Kidney (tissue), 14 donors: Measurements from ENCODE around the gene CDKN2AIPNL. TPM values are rescaled to one million over a fixed set of nuclear protein-coding genes. Genes with fewer than 3 reads are reported as not detected.

ENCODE experiments used
- DNase-seq, 5 donors: peaks; one replicate each; pipeline ENCODE4 v3.0.0-alpha.2; 2013 to 2020
- FAIRE-seq: peaks from 2 replicates; lab custom pipeline; 2012; peaks lifted over from hg19 to GRCh38; lab: Jason Lieb, UNC
- H3K27ac ChIP-seq, 2 donors: one replicate each; pipeline ENCODE4 v1.7.0; 2013; ENCODE audit warnings: low read depth in 2 of 2, low read length in 2 of 2, inconsistent platforms in 1 of 2
- H3K27me3 ChIP-seq: one replicate; pipeline ENCODE4 v1.7.1; 2013; ENCODE audit warnings: low read length, inconsistent platforms; ENCODE audit not compliant: control insufficient read depth, insufficient read depth
- H3K36me3 ChIP-seq, 3 donors: one replicate each; pipeline versions ENCODE4 v1.7.0 to v1.7.1; 2013; ENCODE audit warnings: low read length in 3 of 3, control low read depth in 1 of 3, inconsistent platforms in 1 of 3; ENCODE audit not compliant: insufficient read depth in 3 of 3, control insufficient read depth in 2 of 3
- H3K4me1 ChIP-seq, 3 donors: one replicate each; pipeline versions ENCODE4 v1.7.0 to v1.7.1; 2013; ENCODE audit warnings: low read length in 3 of 3, inconsistent platforms in 1 of 3, low read depth in 1 of 3; ENCODE audit not compliant: control insufficient read depth in 2 of 3, insufficient read depth in 2 of 3
- H3K4me3 ChIP-seq, 3 donors: one replicate each; pipeline versions ENCODE4 v1.7.0 to v1.8.1; 2013; ENCODE audit warnings: low read length in 3 of 3, control low read depth in 1 of 3, inconsistent platforms in 1 of 3
- H3K9ac ChIP-seq, 3 donors: one replicate each; pipeline versions ENCODE4 v1.7.0 to v1.7.1; 2013; ENCODE audit warnings: low read length in 3 of 3, control low read depth in 1 of 3, inconsistent platforms in 1 of 3
- H3K9me3 ChIP-seq, 3 donors: one replicate each; pipeline versions ENCODE4 v1.7.0 to v1.7.1; 2013; ENCODE audit warnings: low read length in 3 of 3, control low read depth in 1 of 3, inconsistent platforms in 1 of 3; ENCODE audit not compliant: control insufficient read depth in 2 of 3, insufficient read depth in 1 of 3
- CTCF ChIP-seq: IDR thresholded peaks from 3 replicates; pipeline ENCODE4 v1.5.1; 2012; ENCODE audit warnings: mild to moderate bottlenecking, moderate library complexity, borderline replicate concordance; ENCODE audit not compliant: insufficient read depth; ENCODE audit errors: extremely low read depth
- intact Hi-C: fragments of 100-400 bp; cut with DNase I; formaldehyde crosslinking; loops from one replicate; pipeline ENCODE4 v1.11.1; 2022
- polyA plus RNA-seq: library from polyadenylated mRNA; stranded (reverse); fragments of 350-450 nt; fragmentation: Illumina TruSeq; extraction: RNeasy Lipid Tissue Mini Kit (QIAGEN cat#74804); gene quantifications from one replicate; pipeline ENCODE4 v1.2.3, GENCODE V29; 2014; ENCODE audit warnings: low read depth, low replicate concordance; ENCODE audit not compliant: insufficient read depth
- total RNA-seq: library from RNA; stranded (reverse); fragmentation: NEBNext Ultra II Directional; extraction: Animal tissue kit (Norgen Biotek cat#: 25700); gene quantifications from one replicate; pipeline ENCODE4 v1.2.1, GENCODE V29; 2021
- donor health status: control.
- donor health status: control.
- donor health status: control.
- donor health status: control.
- donor health status: control.
- donor health status: DM: yes; HTN: yes; CAD: no.
- donor health status: Normal renal cell carcinoma (clear cell type).

CDKN2AIPNL gene
- total and polyA plus RNA-seq, 2 donors from 2014 or later, result 19.0 to 38.2 TPM

- H3K27me3 ChIP-seq, result no peaks in the 10 kb centered on the region
- no peak overlapping the region for H3K27ac ChIP-seq
- peaks cover 0 to 7% (median 3%) of the 10 kb centered on the region in 3 donors for H3K36me3 ChIP-seq
- H3K9ac ChIP-seq, result no peak overlapping the region
- no peak for DNase-seq
- no peak for TF ChIP-seq CTCF
- no peaks in the 10 kb centered on the region for H3K9me3 ChIP-seq
- intact Hi-C loops, result no loop called here
- H3K4me1 ChIP-seq, result no peaks in the 10 kb centered on the region
- H3K4me3 ChIP-seq, result no peak overlapping the region
- FAIRE-seq, result no peak
Measured at GRCh38 chr5:134403951-134404350, 7.7 kb downstream of the CDKN2AIPNL start.

GRCh38 chr5:134398609-134399155 lies 13.0 kb downstream of the CDKN2AIPNL start:
- Histone ChIP-seq H3K9ac (no peak overlapping the region), H3K9me3 (no peaks in the 10 kb centered on the region), H3K4me1 (no peaks in the 10 kb centered on the region), H3K27me3 (no peaks in the 10 kb centered on the region), H3K4me3 (no peak overlapping the region), H3K36me3 (peaks cover 4 to 13% (median 9%) of the 10 kb centered on the region in 3 donors), H3K27ac (no peak overlapping the region)
- no peak for DNase-seq
- TF ChIP-seq CTCF, result no peak
- intact Hi-C loops, result no loop called here
- no peak for FAIRE-seq

- FAIRE-seq, result no peak
- H3K9ac ChIP-seq, result no peak overlapping the region
- no peak for DNase-seq
- no peaks in the 10 kb centered on the region for H3K4me1 ChIP-seq
- H3K4me3 ChIP-seq, result no peak overlapping the region
- H3K27me3 ChIP-seq, result no peaks in the 10 kb centered on the region
- H3K27ac ChIP-seq, result no peak overlapping the region
- no peak for TF ChIP-seq CTCF
- no peaks in the 10 kb centered on the region for H3K9me3 ChIP-seq
- peaks cover 4 to 24% (median 10%) of the 10 kb centered on the region in 3 donors for H3K36me3 ChIP-seq
- intact Hi-C loops, result no loop called here
Measured at GRCh38 chr5:134397196-134397595, 14.5 kb downstream of the CDKN2AIPNL start.

GRCh38 chr5:134396274-134396673 lies 15.4 kb downstream of the CDKN2AIPNL start:
- H3K4me1 ChIP-seq, result no peaks in the 10 kb centered on the region
- no peaks in the 10 kb centered on the region for H3K9me3 ChIP-seq
- FAIRE-seq (no peak), DNase-seq (no peak)
- H3K27ac ChIP-seq, result no peak overlapping the region
- H3K4me3 ChIP-seq, result no peak overlapping the region
- intact Hi-C loops, result no loop called here
- H3K27me3 ChIP-seq, result no peaks in the 10 kb centered on the region
- H3K36me3 ChIP-seq, result peaks cover 8 to 31% (median 15%) of the 10 kb centered on the region in 3 donors
- no peak for TF ChIP-seq CTCF
- H3K9ac ChIP-seq, result no peak overlapping the region
